Sigmoid colon (tissue), 7 donors: Measurements from ENCODE around the gene COL4A1. TPM values are rescaled to one million over a fixed set of nuclear protein-coding genes. Genes with fewer than 3 reads are reported as not detected.

Experiments used
- DNase-seq: peaks from one replicate; pipeline ENCODE4 v3.0.0-alpha.2; 2019
- H3K27ac ChIP-seq, 4 donors: fragments of 200-600 bp; sonication (generic); one replicate each; pipeline ENCODE4 v1.5.1; 2016 to 2019; ENCODE audit warnings: mild to moderate bottlenecking in 1 of 4
- H3K27me3 ChIP-seq, 3 donors: fragments of 200-600 bp; sonication (generic); one replicate each; pipeline ENCODE4 v1.5.1; 2019; ENCODE audit warnings: mild to moderate bottlenecking in 1 of 3
- H3K36me3 ChIP-seq, 4 donors: fragments of 200-600 bp; sonication (generic); one replicate each; pipeline ENCODE4 v1.5.1; 2016 to 2019
- H3K4me1 ChIP-seq, 4 donors: fragments of 200-600 bp; sonication (generic); one replicate each; pipeline ENCODE4 v1.5.1; 2017 to 2019
- H3K4me3 ChIP-seq, 4 donors: fragments of 200-600 bp; sonication (generic); one replicate each; pipeline ENCODE4 v1.5.1; 2017 to 2019; ENCODE audit warnings: mild to moderate bottlenecking in 2 of 4, moderate library complexity in 1 of 4
- H3K9me3 ChIP-seq, 4 donors: fragments of 200-600 bp in 3 of 4; sonication (generic) in 3 of 4; one replicate each; pipeline versions ENCODE4 v1.5.1 to v1.6.1; 2013 to 2019
- CTCF ChIP-seq, 4 experiments: fragments of 450-650 bp in 3 of 4; fragments of 200-600 bp in 1 of 4; IDR thresholded peaks; one replicate each; pipeline ENCODE4 v1.5.1; 2016 to 2019; ENCODE audit warnings: antibody characterized with exemption in 4 of 4, mild to moderate bottlenecking in 3 of 4, moderate library complexity in 2 of 4
- EP300 ChIP-seq, 4 donors: sonication (generic); formaldehyde crosslinking; IDR thresholded peaks; one replicate each; pipeline ENCODE4 v1.6.1; 2017; ENCODE audit warnings: antibody characterized with exemption in 4 of 4
- POLR2A ChIP-seq, 2 donors: fragments of 450-650 bp; IDR thresholded peaks; one replicate each; pipeline ENCODE4 v1.6.1; 2016; ENCODE audit warnings: antibody characterized with exemption in 2 of 2, mild to moderate bottlenecking in 2 of 2, moderate library complexity in 2 of 2
- POLR2AphosphoS5 ChIP-seq, 4 donors: sonication (generic); formaldehyde crosslinking; IDR thresholded peaks; one replicate each; pipeline ENCODE4 v1.6.1; 2017; ENCODE audit warnings: antibody characterized with exemption in 4 of 4
- WGBS, 2 donors: extraction: QIAGEN DNeasy Blood & Tissue Kit; methylation state at CpG; one replicate each; pipeline ENCODE4 v1.1.7; 2013; 5-methylcytosine and 5-hydroxymethylcytosine counted together
- intact Hi-C: fragments of 100-400 bp; cut with DNase I; formaldehyde crosslinking; loops from one replicate; pipeline ENCODE4 v1.15.1; 2023
- polyA plus RNA-seq, 3 donors: library from polyadenylated mRNA; stranded (reverse); fragments of 200-250 nt; gene quantifications; one replicate each; pipeline ENCODE4 v1.2.3, GENCODE V29; 2013
- total RNA-seq, 4 donors: library from RNA; depleted of rRNA; stranded (reverse); fragments of >200 nt; gene quantifications; one replicate each; pipeline ENCODE4 v1.1.0, GENCODE V29; 2016
- donor health status: healthy with polysubstance abuse.
- donor health status: Bipolar disorder and iron deficiency.
- donor health status: healthy.

COL4A1 gene
- total and polyA plus RNA-seq, 7 donors, result 9.2 to 598 (median 235) TPM

- H3K4me1 ChIP-seq, result peaks cover 0 to 90% (median 74%) of the 10 kb centered on the region in 4 donors
- peaks cover 0 to 8% (median 0%) of the 10 kb centered on the region in 4 donors for H3K36me3 ChIP-seq
- H3K4me3 ChIP-seq, result no peak overlapping the region
- H3K9me3 ChIP-seq, result no peaks in the 10 kb centered on the region
- DNase-seq, result peak; percentile 34
- TF ChIP-seq EP300 (IDR thresholded peaks at IDR 0.05) (no peak), POLR2A (IDR thresholded peaks at IDR 0.05) (no peak), CTCF (IDR thresholded peaks at IDR 0.05) (no peak), POLR2AphosphoS5 (IDR thresholded peaks at IDR 0.05) (no peak)
- WGBS, 2 donors, result 92 to 95% methylated on average over 9 of the region's 9 CpGs
- intact Hi-C loops, result loop anchor here (5.0 kb wide), 1 partner anchor 54 kb away; no protein-coding TSS in a partner anchor
- peak overlapping the region; percentile 71 to 100 (median 90) for H3K27ac ChIP-seq
- no peaks in the 10 kb centered on the region for H3K27me3 ChIP-seq
Observed at GRCh38 chr13:110291286-110291685, 15.7 kb downstream of the COL4A1 start.

- Histone ChIP-seq H3K9me3 (no peaks in the 10 kb centered on the region), H3K4me1 (peaks cover 0 to 90% (median 74%) of the 10 kb centered on the region in 4 donors), H3K4me3 (no peak overlapping the region), H3K27me3 (no peaks in the 10 kb centered on the region), H3K36me3 (peaks cover 0 to 8% (median 0%) of the 10 kb centered on the region in 4 donors), H3K27ac (peak overlapping the region; percentile 71 to 100 (median 90))
- no peak for TF ChIP-seq POLR2A (IDR thresholded peaks at IDR 0.05)
- TF ChIP-seq POLR2AphosphoS5 (IDR thresholded peaks at IDR 0.05), result no peak
- TF ChIP-seq CTCF (IDR thresholded peaks at IDR 0.05), result no peak
- no peak for TF ChIP-seq EP300 (IDR thresholded peaks at IDR 0.05)
- 81 to 85% methylated on average over 15 of the region's 15 CpGs for WGBS, 2 donors
- peak; percentile 65 for DNase-seq
- intact Hi-C loops, result loop anchor here (5.0 kb wide), 1 partner anchor 54 kb away; no protein-coding TSS in a partner anchor
Observed at GRCh38 chr13:110290826-110291225, 16.1 kb downstream of the COL4A1 start.

- DNase-seq, result peak; percentile 82
- peaks cover 0 to 91% (median 75%) of the 10 kb centered on the region in 4 donors for H3K4me1 ChIP-seq
- no peaks in the 10 kb centered on the region for H3K27me3 ChIP-seq
- WGBS, 2 donors, result 80 to 94% methylated on average over 10 of the region's 10 CpGs
- peak overlapping the region; percentile 71 to 100 (median 90) for H3K27ac ChIP-seq
- H3K4me3 ChIP-seq, result no peak overlapping the region
- peaks cover 0 to 8% (median 0%) of the 10 kb centered on the region in 4 donors for H3K36me3 ChIP-seq
- intact Hi-C loops, result loop anchor here (5.0 kb wide), 1 partner anchor 53 kb away; no protein-coding TSS in a partner anchor
- H3K9me3 ChIP-seq, result no peaks in the 10 kb centered on the region
- TF ChIP-seq EP300 (IDR thresholded peaks at IDR 0.05) (peak in 3 of 4 donors; percentile 43 to 79 (median 76)), POLR2A (IDR thresholded peaks at IDR 0.05) (no peak), POLR2AphosphoS5 (IDR thresholded peaks at IDR 0.05) (peak; percentile 27 to 76 (median 72)), CTCF (IDR thresholded peaks at IDR 0.05) (no peak)
Observed at GRCh38 chr13:110290153-110290552, 16.8 kb downstream of the COL4A1 start.

GRCh38 chr13:110289661-110290060, 17.3 kb downstream of the COL4A1 start:
- Histone ChIP-seq H3K36me3 (peaks cover 0 to 8% (median 0%) of the 10 kb centered on the region in 4 donors), H3K27ac (peak overlapping the region; percentile 71 to 100 (median 90)), H3K4me1 (peaks cover 0 to 91% (median 75%) of the 10 kb centered on the region in 4 donors), H3K9me3 (no peaks in the 10 kb centered on the region), H3K27me3 (no peaks in the 10 kb centered on the region), H3K4me3 (no peak overlapping the region)
- intact Hi-C loops, result loop anchor here (5.0 kb wide), 1 partner anchor 52 kb away; no protein-coding TSS in a partner anchor
- 87 to 96% methylated on average over 11 of the region's 11 CpGs for WGBS, 2 donors
- peak; percentile 78 for DNase-seq
- TF ChIP-seq POLR2A (IDR thresholded peaks at IDR 0.05) (no peak), EP300 (IDR thresholded peaks at IDR 0.05) (no peak), CTCF (IDR thresholded peaks at IDR 0.05) (peak in 2 of 4 experiments; percentile 16 to 36)
